HepG2 (cell line): ENCODE data around the gene ABCC2. TPM values are rescaled to one million over a fixed set of nuclear protein-coding genes. Genes with fewer than 3 reads are reported as not detected.

ENCODE experiments used
- CREB1 ChIP-seq, 2 experiments: fragments of 450-650 bp in 1 of 2; IDR thresholded peaks; 2 replicates each; pipeline ENCODE4 v1.6.1; 2016 to 2017; ENCODE audit warnings: control low read depth in 1 of 2, mild to moderate bottlenecking in 1 of 2, missing compliant biosample characterization in 1 of 2, missing genetic modification characterization in 1 of 2
- HNF1A ChIP-seq, 2 experiments: sonication (generic) in 1 of 2; formaldehyde crosslinking in 1 of 2; IDR thresholded peaks; 2 replicates each; pipeline versions ENCODE4 v1.4.0 to v1.6.1; 2016 to 2020; ENCODE audit warnings: borderline replicate concordance in 1 of 2, low read depth in 1 of 2, mild to moderate bottlenecking in 1 of 2, missing genetic modification reagents in 1 of 2
- HOXA3 ChIP-seq: sonication (generic); formaldehyde crosslinking; IDR thresholded peaks from 2 replicates; pipeline ENCODE4 v1.5.0; 2020; ENCODE audit warnings: missing genetic modification reagents
- JDP2 ChIP-seq: sonication (generic); formaldehyde crosslinking; IDR thresholded peaks from 2 replicates; pipeline ENCODE4 v1.8.1; 2022; ENCODE audit warnings: missing genetic modification reagents, borderline replicate concordance
- MIER2 ChIP-seq: IDR thresholded peaks from 2 replicates; pipeline ENCODE4 v1.6.1; 2016; ENCODE audit warnings: missing biosample characterization, missing genetic modification reagents
- PAWR ChIP-seq: sonication (generic); formaldehyde crosslinking; IDR thresholded peaks from 2 replicates; pipeline ENCODE4 v1.4.0; 2020; ENCODE audit warnings: missing genetic modification reagents, mild to moderate bottlenecking, borderline replicate concordance
- SKI ChIP-seq: fragments of 450-650 bp; IDR thresholded peaks from one replicate; pipeline ENCODE4 v1.6.1; 2018; ENCODE audit warnings: mild to moderate bottlenecking; ENCODE audit not compliant: partially characterized antibody
- TAF15 ChIP-seq: fragments of 200-400 bp; formaldehyde crosslinking; IDR thresholded peaks from one replicate; pipeline ENCODE4 v1.6.1; 2018; ENCODE audit warnings: mild to moderate bottlenecking, low read depth, low read length; ENCODE audit not compliant: poor library complexity, severe bottlenecking
- TCF12 ChIP-seq, 2 experiments: fragments of 450-650 bp in 1 of 2; sonication (generic) in 1 of 2; formaldehyde crosslinking in 1 of 2; IDR thresholded peaks; 2 replicates each; pipeline versions ENCODE4 v1.6.1 to v1.8.0; 2017 to 2022; ENCODE audit warnings: antibody characterized with exemption in 1 of 2, mild to moderate bottlenecking in 1 of 2, missing genetic modification reagents in 1 of 2, moderate library complexity in 1 of 2
- TIGD3 ChIP-seq: sonication (generic); formaldehyde crosslinking; IDR thresholded peaks from 2 replicates; pipeline ENCODE4 v1.5.1; 2020; ENCODE audit warnings: mild to moderate bottlenecking, missing genetic modification reagents, borderline replicate concordance
- TRIM24 ChIP-seq: sonication (generic); formaldehyde crosslinking; IDR thresholded peaks from 2 replicates; pipeline ENCODE4 v1.8.0; 2022; ENCODE audit warnings: mild to moderate bottlenecking, missing genetic modification reagents
- ZFP36 ChIP-seq: fragments of 150-350 bp; IDR thresholded peaks from 2 replicates; pipeline ENCODE4 v1.6.1; 2018; ENCODE audit warnings: borderline replicate concordance, low read length, low read depth; ENCODE audit not compliant: partially characterized antibody
- ZFP62 ChIP-seq: sonication (generic); formaldehyde crosslinking; IDR thresholded peaks from 2 replicates; pipeline ENCODE4 v1.4.0; 2020; ENCODE audit warnings: missing genetic modification reagents
- ZGPAT ChIP-seq: IDR thresholded peaks from 2 replicates; pipeline ENCODE4 v1.6.1; 2016; ENCODE audit warnings: mild to moderate bottlenecking
- ZNF296 ChIP-seq: sonication (generic); formaldehyde crosslinking; conservative IDR thresholded peaks from 2 replicates; pipeline ENCODE4 v1.5.0; 2020; ENCODE audit warnings: mild to moderate bottlenecking, missing genetic modification reagents
- ZNF383 ChIP-seq: sonication (generic); formaldehyde crosslinking; IDR thresholded peaks from 2 replicates; pipeline ENCODE4 v1.4.0; 2020; ENCODE audit warnings: missing genetic modification reagents, mild to moderate bottlenecking, borderline replicate concordance
- ZNF503 ChIP-seq: sonication (generic); formaldehyde crosslinking; IDR thresholded peaks from 2 replicates; pipeline ENCODE4 v1.4.0; 2020; ENCODE audit warnings: missing genetic modification reagents
- ZNF562 ChIP-seq: sonication (generic); formaldehyde crosslinking; IDR thresholded peaks from 2 replicates; pipeline ENCODE4 v1.8.0; 2022; ENCODE audit warnings: missing genetic modification reagents, borderline replicate concordance
- ZNF615 ChIP-seq: sonication (generic); formaldehyde crosslinking; IDR thresholded peaks from 2 replicates; pipeline ENCODE4 v1.5.0; 2020; ENCODE audit warnings: mild to moderate bottlenecking, missing genetic modification reagents, borderline replicate concordance
- ZNF879 ChIP-seq: sonication (generic); formaldehyde crosslinking; IDR thresholded peaks from 2 replicates; pipeline ENCODE4 v1.8.1; 2023; ENCODE audit warnings: missing genetic modification reagents
- polyA plus RNA-seq, 8 experiments: library from polyadenylated mRNA; depleted of rRNA in 3 of 8; stranded (reverse) in 7 of 8; unstranded in 1 of 8; fragments of >200 nt; fragmentation: Illumina TruSeq in 4 of 8; extraction: Trizol in 4 of 8; gene quantifications; 2 replicates each; pipeline versions ENCODE4 v1.2.1 to v1.2.3, GENCODE V29; 2011 to 2016; ENCODE audit warnings: low read depth in 4 of 8, missing spikeins in 1 of 8, mixed read lengths in 1 of 8; ENCODE audit not compliant: insufficient read depth in 1 of 8
- total RNA-seq, 5 experiments: library from RNA; depleted of rRNA; stranded (reverse); fragments of >200 nt; fragmentation: Illumina TruSeq; extraction: Trizol; gene quantifications; 2 replicates each; pipeline ENCODE4 v1.2.3, GENCODE V29; 2016; ENCODE audit warnings: low read depth in 1 of 5

Gene ABCC2
- total and polyA plus RNA-seq, 2 of the 13 experiments (the other 11 are each of a cell fraction or from before 2014, with no cell fraction given), result 181 to 497 TPM

- TF ChIP-seq HNF1A (IDR thresholded peaks at IDR 0.05; ENCODE audit: low read depth) (peak; percentile 54; the same call in 1 of the 2 replicates), HNF1A (CRISPR knock-in tag; IDR thresholded peaks at IDR 0.05; ENCODE audit: borderline replicate concordance) (no peak), ZFP36 (no peak), TCF12 (IDR thresholded peaks at IDR 0.05) (no peak), TCF12 (CRISPR knock-in tag; IDR thresholded peaks at IDR 0.05) (no peak), ZNF503 (CRISPR knock-in tag) (peak; percentile 73; the same call in 1 of the 2 replicates), JDP2 (CRISPR knock-in tag) (no peak), ZNF296 (CRISPR knock-in tag) (no peak), ZNF383 (CRISPR knock-in tag) (no peak), TAF15 (no peak), PAWR (no peak), ZGPAT (CRISPR knock-in tag) (peak; percentile 62; the same call in 1 of the 2 replicates), ZFP62 (CRISPR knock-in tag) (no peak), ZNF879 (CRISPR knock-in tag) (no peak), SKI (no peak), CREB1 (IDR thresholded peaks at IDR 0.05) (no peak), CREB1 (CRISPR knock-in tag; IDR thresholded peaks at IDR 0.05) (no peak), TRIM24 (no peak), ZNF562 (no peak), MIER2 (CRISPR knock-in tag) (0 out of 2 replicates have a peak, but pooled peaks have one; percentile 24), ZNF615 (CRISPR knock-in tag) (no peak), HOXA3 (CRISPR knock-in tag) (0 out of 2 replicates have a peak, but pooled peaks have one; percentile 29), TIGD3 (CRISPR knock-in tag) (no peak)
Measured at GRCh38 chr10:99770408-99771045, 11.9 kb upstream of the ABCC2 start (continued).
